ENCODE results near the gene PHEX. TPM values are rescaled to one million over a fixed set of nuclear protein-coding genes. Genes with fewer than 3 reads are reported as not detected.

PHEX gene
- polyA plus RNA-seq, 3 donors from 2014 or later: not detected

DNA sequence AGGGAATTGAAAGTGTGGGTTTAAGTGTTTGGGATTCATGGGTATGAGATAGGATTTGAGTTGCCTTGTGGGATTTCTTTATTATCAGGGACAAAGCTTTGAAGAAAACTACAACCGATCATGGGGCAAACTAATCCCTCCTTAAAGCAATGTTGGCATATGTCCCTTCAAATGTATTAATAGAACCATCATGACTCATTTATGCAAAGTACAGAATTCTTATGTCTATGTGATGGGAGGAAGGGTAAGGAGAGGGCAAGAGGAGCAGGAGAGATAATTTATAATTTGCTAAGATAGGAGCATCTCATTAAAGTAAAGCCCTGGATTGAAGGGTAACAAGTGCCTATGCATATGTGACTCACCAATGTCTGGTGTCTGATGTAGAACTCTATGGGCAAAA, 94.2 kb downstream of the PHEX start:
- Mint-ChIP-seq H3K4me3 (no peak overlapping the region), H3K27ac (no peak overlapping the region), H3K27me3 (ENCODE audit: low read depth in 3 of 3) (peaks cover 0 to 4% (median 3%) of the 10 kb centered on the region in 3 donors), H3K9me3 (peaks cover 0 to 3% (median 0%) of the 10 kb centered on the region in 6 donors), H3K4me1 (no peaks in the 10 kb centered on the region), H3K36me3 (no peaks in the 10 kb centered on the region)
- DNase-seq: no peak

DNA sequence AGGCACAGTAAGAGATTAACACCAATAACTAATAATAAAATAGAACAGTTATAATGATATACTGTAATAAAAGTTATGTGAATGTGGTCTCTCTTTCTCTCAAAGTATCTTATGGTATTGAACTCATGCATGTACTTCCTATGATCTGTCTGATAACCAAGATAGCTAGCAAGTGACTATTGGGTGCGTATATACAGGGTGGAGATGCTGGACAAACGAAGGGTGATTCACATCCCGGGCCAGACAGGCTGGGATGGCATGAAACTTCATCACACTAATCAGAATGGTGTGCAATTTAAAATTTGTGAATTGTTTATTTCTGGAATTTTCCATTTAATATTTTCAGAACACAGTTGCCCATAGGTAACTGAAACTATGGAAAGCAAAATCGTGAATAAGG, 96.8 kb downstream of the PHEX start:
- Mint-ChIP-seq H3K27me3 (ENCODE audit: low read depth in 3 of 3) (peaks cover 3 to 5% (median 4%) of the 10 kb centered on the region in 3 donors), H3K4me3 (no peak overlapping the region), H3K4me1 (no peaks in the 10 kb centered on the region), H3K27ac (no peak overlapping the region), H3K36me3 (no peaks in the 10 kb centered on the region), H3K9me3 (peaks cover 0 to 3% (median 0%) of the 10 kb centered on the region in 6 donors)
- no peak for DNase-seq

DNA sequence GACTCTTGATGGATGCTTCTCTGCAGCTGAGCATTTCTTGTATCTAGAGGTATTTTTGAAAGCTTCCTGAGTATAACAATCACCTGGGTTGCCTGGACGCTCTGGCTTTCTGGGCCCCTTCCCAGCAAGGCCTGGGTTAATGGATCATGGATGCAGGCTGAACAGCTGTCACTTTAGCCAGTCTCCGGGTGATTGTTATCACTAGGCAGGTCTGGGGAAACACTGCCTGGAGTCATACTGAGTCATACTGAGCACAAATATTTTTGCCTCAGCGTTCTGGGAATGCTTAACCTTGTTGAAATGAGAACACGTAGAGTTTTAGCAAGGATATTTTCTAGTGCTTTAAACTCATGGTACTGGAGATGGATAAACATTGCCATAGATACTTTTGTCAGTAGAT, 102.6 kb downstream of the PHEX start:
- peaks cover 0 to 15% (median 0%) of the 10 kb centered on the region in 3 donors for H3K27me3 Mint-ChIP-seq (ENCODE audit: low read depth in 3 of 3)

DNA sequence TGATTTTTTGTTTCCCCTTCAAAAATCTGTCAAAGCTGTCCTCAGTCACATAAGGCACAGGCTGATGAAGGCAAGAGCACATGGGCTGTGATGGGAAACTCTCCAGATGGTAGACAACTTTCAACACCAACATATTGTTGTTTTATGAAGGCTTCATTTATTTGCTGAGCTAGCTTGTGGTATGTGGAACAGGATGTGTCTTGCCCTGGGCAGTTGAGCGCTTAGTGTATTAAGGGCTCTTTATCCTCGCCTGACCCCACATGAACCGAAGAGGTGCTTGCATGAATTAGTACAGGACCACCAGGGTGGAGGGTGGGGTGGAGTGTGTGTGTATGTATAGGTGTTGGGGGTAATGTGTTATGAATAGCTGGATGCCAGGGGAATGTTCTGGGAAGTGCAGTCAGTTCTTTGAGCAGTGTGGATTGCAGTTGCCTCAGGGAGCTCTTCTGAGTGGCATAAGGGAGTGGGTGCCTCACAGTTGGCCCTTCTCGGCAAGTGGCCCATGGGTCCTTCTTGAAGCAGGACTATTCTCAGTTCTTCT, 103.1 kb downstream of the PHEX start:
- no peak overlapping the region for H3K27ac Mint-ChIP-seq

More for the DNA sequence above, 102.6 kb downstream of the PHEX start:
- Mint-ChIP-seq H3K4me1 (no peaks in the 10 kb centered on the region), H3K36me3 (no peaks in the 10 kb centered on the region), H3K4me3 (no peak overlapping the region), H3K27ac (no peak overlapping the region), H3K9me3 (no peaks in the 10 kb centered on the region)
- no peak for DNase-seq

DNA sequence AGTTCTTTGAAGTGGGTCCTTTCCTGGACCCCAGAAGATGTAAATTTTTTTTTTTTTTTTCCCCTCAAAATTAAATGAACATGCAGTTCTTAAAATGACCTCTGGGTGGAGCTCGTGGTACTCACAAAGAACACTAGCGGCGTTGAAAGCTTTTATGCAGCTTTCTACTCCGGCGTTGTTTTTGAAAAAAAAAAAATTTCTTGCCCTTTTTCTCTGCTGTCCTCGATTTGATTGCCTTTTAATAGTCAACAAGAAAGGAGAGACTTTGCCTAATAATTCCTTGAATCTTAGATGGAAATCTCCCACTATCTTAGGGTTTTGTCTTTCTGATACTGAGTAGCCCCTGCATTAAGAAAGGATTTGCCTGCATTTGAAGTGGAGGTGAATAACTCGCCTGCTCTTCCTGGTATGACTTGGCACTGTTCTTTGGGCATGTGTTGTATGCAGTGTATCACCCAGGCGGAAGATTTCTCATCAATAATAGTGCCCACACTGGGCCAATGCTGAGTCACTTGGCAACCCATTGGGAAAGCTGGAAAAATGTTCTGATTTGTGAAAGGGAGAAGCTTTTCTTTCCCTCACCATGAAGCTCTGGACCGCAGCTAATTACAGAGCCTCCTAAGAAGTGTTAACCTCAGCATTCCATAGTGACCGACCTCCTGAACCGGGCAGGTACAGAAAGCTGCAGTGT, 104.0 kb downstream of the PHEX start:
- Mint-ChIP-seq H3K27me3 (ENCODE audit: low read depth in 3 of 3) (peaks cover 0 to 15% (median 0%) of the 10 kb centered on the region in 3 donors), H3K27ac (no peak overlapping the region), H3K36me3 (no peaks in the 10 kb centered on the region), H3K4me3 (peak overlapping the region in 2 of 5 donors; percentile 36 to 42), H3K4me1 (no peaks in the 10 kb centered on the region), H3K9me3 (no peaks in the 10 kb centered on the region)
- peak; percentile 9 to 40 (median 21) for DNase-seq

More for the DNA sequence above, 103.1 kb downstream of the PHEX start:
- H3K4me3 Mint-ChIP-seq: no peak overlapping the region
- peaks cover 0 to 15% (median 0%) of the 10 kb centered on the region in 3 donors for H3K27me3 Mint-ChIP-seq (ENCODE audit: low read depth in 3 of 3)
- no peaks in the 10 kb centered on the region for H3K9me3 Mint-ChIP-seq
- no peak for DNase-seq
- no peaks in the 10 kb centered on the region for H3K36me3 Mint-ChIP-seq
- H3K4me1 Mint-ChIP-seq: no peaks in the 10 kb centered on the region

DNA sequence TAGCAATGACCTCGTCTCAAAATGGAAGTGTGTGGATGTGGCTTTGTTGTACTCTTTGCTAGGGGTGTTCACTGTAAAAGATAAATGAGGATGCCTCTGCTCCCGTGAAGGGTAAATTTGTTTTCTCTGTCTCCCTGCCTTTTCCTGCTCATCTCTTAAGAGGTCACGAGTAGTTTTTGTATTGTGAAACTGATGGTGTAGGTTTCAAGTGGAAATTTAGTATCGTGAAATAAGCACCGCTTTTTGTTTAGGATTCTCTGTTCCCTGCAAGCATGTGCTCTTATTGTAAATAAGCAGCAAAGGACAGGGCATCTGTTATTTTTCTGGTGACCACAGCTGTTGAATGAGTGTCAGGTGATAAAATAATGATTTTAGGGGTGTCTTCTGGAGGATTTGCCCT, 104.6 kb downstream of the PHEX start:
- no peak overlapping the region for H3K27ac Mint-ChIP-seq
- no peak for DNase-seq
- no peak overlapping the region for H3K4me3 Mint-ChIP-seq
- no peaks in the 10 kb centered on the region for H3K9me3 Mint-ChIP-seq
- H3K27me3 Mint-ChIP-seq (ENCODE audit: low read depth in 3 of 3): peaks cover 0 to 15% (median 0%) of the 10 kb centered on the region in 3 donors
- no peaks in the 10 kb centered on the region for H3K36me3 Mint-ChIP-seq
- no peaks in the 10 kb centered on the region for H3K4me1 Mint-ChIP-seq

DNA sequence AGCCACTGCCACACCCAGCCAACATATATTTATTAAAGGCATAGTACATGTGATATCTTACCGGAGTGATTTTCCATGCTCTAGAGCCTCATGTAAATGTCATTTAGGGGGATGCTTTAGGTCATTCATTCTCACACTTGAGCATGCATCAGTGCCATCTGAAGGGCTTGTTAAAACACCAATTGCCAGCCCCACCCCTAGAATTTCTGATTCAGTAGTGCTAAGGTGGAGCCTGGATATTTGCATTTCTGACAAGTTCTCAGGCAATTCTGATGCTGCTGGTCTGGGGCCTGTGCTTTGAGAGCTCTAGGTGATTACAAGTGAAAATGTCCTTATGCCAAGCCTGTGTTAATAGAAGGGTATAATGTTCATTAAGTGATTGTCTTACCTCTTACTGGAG, 107.7 kb downstream of the PHEX start:
- peaks cover 0 to 11% (median 0%) of the 10 kb centered on the region in 3 donors for H3K27me3 Mint-ChIP-seq (ENCODE audit: low read depth in 3 of 3)
- no peak overlapping the region for H3K27ac Mint-ChIP-seq
- H3K36me3 Mint-ChIP-seq: no peaks in the 10 kb centered on the region
- no peak overlapping the region for H3K4me3 Mint-ChIP-seq
- no peaks in the 10 kb centered on the region for H3K4me1 Mint-ChIP-seq
- no peak for DNase-seq
- H3K9me3 Mint-ChIP-seq: no peaks in the 10 kb centered on the region

DNA sequence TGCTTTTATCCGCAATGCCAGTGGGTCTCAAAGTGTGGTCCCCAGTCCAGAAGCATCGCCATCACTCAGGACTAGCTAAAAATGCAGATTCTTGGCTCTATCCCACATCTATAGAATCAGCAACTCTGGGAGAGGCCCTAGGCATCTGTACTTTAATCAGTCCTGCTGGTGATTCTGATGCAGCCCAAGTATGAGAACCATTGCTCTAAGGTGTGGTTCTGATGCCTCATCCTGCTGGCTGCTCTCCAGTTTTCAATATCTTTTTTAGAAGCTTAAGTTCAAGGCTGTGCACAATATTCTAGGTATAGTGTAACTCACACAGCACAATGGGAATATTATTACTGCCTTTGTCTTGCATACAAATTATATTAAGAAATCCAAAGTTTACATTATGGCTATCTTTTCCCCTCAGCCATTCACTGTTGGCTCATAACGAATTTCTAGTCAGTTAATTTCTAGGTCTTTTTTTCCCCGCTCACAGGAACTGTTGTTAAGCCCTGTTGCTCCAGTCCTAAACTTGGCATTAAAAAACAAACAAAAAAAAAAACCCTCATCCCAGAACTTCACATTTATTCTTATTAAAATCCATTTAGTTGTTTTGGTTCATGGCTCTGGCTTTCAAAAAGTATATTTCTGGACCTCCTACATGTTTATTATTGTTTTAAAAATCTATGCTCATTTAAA, 109.1 kb downstream of the PHEX start:
- H3K4me3 Mint-ChIP-seq: no peak overlapping the region
- H3K4me1 Mint-ChIP-seq: no peaks in the 10 kb centered on the region
- no peaks in the 10 kb centered on the region for H3K9me3 Mint-ChIP-seq
- no peaks in the 10 kb centered on the region for H3K36me3 Mint-ChIP-seq
- no peak for DNase-seq
- H3K27me3 Mint-ChIP-seq (ENCODE audit: low read depth in 3 of 3): peaks cover 0 to 11% (median 0%) of the 10 kb centered on the region in 3 donors
- H3K27ac Mint-ChIP-seq: no peak overlapping the region

DNA sequence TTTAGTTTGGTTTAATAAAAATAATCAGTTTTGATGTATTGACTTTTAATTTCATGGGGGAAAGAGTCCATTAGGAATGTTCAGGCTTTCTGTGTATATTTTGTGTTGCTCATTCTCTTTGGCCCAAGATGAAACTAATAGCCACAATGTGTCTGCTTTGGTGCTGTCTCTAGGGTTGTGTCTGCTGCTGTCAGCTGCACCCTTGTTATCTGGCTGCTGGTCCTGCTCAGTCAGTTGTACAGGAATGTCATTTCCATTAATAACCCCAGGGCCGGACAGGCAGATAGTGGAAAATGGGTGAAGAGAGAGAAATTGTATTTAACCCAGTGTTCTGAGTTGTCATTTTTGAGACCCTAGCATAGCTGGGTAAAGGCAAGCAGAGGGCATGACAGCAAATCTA, 115.1 kb downstream of the PHEX start:
- no peak overlapping the region for H3K4me3 Mint-ChIP-seq
- no peaks in the 10 kb centered on the region for H3K9me3 Mint-ChIP-seq
- H3K27ac Mint-ChIP-seq: no peak overlapping the region
- H3K36me3 Mint-ChIP-seq: no peaks in the 10 kb centered on the region
- H3K27me3 Mint-ChIP-seq (ENCODE audit: low read depth in 3 of 3): peaks cover 0 to 7% (median 3%) of the 10 kb centered on the region in 3 donors
- DNase-seq: no peak
- H3K4me1 Mint-ChIP-seq: no peaks in the 10 kb centered on the region

DNA sequence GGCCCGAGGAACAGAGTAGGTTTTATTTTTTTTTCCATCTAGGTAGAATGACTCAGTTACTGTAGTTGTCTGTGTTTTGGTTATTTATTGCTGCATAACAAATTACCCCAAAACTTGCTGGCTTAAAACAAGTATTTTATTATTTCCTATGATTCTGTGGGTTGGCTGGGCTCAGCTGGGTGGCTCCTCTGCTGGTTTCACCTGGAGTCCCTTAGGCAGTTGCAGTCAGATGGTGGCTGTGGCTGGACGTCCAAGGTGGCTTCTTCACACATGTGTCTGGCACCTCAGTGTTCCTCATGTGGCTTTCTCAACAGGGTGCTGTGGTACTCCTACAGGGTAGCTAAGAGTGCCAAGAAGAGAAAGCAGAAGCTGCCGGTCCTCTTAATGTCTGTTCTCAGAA, 115.8 kb downstream of the PHEX start:
- DNase-seq: no peak
- H3K4me3 Mint-ChIP-seq: no peak overlapping the region
- no peaks in the 10 kb centered on the region for H3K36me3 Mint-ChIP-seq
- H3K27me3 Mint-ChIP-seq (ENCODE audit: low read depth in 3 of 3): peaks cover 0 to 5% (median 3%) of the 10 kb centered on the region in 3 donors
- no peaks in the 10 kb centered on the region for H3K4me1 Mint-ChIP-seq
- no peaks in the 10 kb centered on the region for H3K9me3 Mint-ChIP-seq
- H3K27ac Mint-ChIP-seq: no peak overlapping the region

DNA sequence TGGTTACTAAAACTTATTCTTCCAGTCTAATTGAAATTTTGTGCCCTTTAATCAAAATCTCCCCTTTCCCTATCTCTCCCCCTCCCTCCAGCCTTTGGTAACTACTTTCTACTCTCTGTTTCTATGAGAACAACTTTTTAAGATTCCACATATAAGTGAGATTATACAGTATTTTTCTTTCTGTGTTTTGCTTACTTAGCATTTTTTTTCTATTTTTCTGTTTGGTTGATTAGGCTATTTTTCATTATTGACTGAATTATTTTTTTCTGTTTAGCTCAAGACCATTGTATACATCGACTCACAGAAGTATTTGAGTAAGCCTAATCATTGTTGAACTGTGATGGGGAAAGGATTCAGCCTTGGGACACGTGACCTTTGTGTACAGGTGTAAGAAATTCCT, 116.4 kb downstream of the PHEX start:
- Mint-ChIP-seq H3K9me3 (no peaks in the 10 kb centered on the region), H3K4me1 (no peaks in the 10 kb centered on the region), H3K27ac (no peak overlapping the region), H3K27me3 (ENCODE audit: low read depth in 3 of 3) (peaks cover 0 to 3% (median 2%) of the 10 kb centered on the region in 3 donors), H3K36me3 (no peaks in the 10 kb centered on the region), H3K4me3 (no peak overlapping the region)
- DNase-seq: no peak

DNA sequence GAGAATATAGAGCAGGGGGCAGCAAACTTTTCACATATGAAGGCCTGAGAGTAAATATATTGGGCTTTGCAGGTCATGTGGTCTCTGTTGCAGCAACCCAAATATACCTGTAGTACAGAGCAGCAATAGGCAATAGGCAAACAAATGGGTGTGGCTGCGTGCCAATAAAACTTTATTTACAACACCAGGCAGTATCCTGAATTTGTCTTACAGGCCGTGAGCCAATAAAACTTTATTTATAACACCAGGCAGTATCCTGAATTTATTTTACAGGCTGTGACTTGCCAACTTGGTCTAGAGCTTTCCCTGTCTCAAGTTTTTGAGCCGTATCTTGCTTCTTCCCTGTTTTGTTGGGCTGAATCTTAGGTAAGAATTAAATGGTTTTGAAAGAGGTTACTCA, 118.2 kb downstream of the PHEX start:
- H3K4me3 Mint-ChIP-seq: no peak overlapping the region
- no peak for DNase-seq
- no peaks in the 10 kb centered on the region for H3K36me3 Mint-ChIP-seq
- H3K4me1 Mint-ChIP-seq: no peaks in the 10 kb centered on the region
- H3K27me3 Mint-ChIP-seq (ENCODE audit: low read depth in 3 of 3): peaks cover 0 to 3% (median 2%) of the 10 kb centered on the region in 3 donors
- H3K27ac Mint-ChIP-seq: no peak overlapping the region
- no peaks in the 10 kb centered on the region for H3K9me3 Mint-ChIP-seq

DNA sequence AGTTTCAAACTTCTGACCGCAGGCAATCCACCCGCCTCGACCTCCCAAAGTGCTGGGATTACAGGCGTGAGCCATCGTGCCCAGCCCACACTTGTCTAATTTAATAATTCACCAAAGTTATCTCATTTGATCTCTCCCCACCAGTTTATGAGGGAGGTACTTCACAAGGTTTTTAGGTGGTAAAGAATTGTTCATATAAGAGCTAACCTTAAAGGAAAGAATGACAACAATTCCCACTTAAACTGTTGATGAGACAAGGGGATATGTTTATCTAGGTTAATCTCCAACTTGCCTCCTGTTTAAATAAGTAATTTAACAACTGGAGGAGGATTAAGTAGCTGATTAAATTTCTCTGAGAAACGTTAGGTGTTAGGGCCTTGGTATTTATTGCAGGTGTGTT, 123.0 kb downstream of the PHEX start:
- no peaks in the 10 kb centered on the region for H3K9me3 Mint-ChIP-seq
- H3K27me3 Mint-ChIP-seq (ENCODE audit: low read depth in 3 of 3): peaks cover 0 to 4% (median 3%) of the 10 kb centered on the region in 3 donors
- no peak for DNase-seq
- H3K36me3 Mint-ChIP-seq: no peaks in the 10 kb centered on the region
- no peak overlapping the region for H3K27ac Mint-ChIP-seq
- no peaks in the 10 kb centered on the region for H3K4me1 Mint-ChIP-seq
- H3K4me3 Mint-ChIP-seq: no peak overlapping the region

DNA sequence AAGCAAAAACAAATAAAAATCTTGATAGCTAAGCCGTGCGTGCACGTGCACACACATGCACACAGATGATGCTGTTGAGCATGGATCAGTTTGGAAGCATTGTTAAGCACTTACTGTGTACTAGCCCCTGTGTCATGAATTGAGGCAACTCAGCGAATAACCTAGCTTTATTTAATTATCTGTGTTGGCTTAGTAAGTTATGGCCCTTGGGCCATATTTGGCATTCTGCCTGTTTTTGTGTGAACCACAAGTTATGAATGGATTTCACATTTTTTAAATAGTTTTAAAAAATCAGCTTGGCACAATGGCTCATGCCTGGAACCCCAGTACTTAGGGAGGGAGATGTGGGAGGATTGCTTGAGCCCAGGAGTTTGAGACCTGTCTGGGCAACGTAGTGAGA, 126.9 kb downstream of the PHEX start:
- peaks cover 3 to 5% (median 4%) of the 10 kb centered on the region in 3 donors for H3K27me3 Mint-ChIP-seq (ENCODE audit: low read depth in 3 of 3)
- no peaks in the 10 kb centered on the region for H3K9me3 Mint-ChIP-seq
- DNase-seq: no peak
- no peaks in the 10 kb centered on the region for H3K36me3 Mint-ChIP-seq
- no peak overlapping the region for H3K27ac Mint-ChIP-seq
- no peak overlapping the region for H3K4me3 Mint-ChIP-seq
- H3K4me1 Mint-ChIP-seq: no peaks in the 10 kb centered on the region
